T-helper 17 cell (primary cell): ENCODE results near the gene ZC3H13. TPM values are rescaled to one million over a fixed set of nuclear protein-coding genes. Genes with fewer than 3 reads are reported as not detected.

ENCODE experiments used
- ATAC-seq: fragments of 150-1000 bp; cut with Tn5 transposase; 2 replicates; pipeline ENCODE4 v1.10.0; 2021; ENCODE audit warnings: mild to moderate bottlenecking, moderate library complexity
- DNase-seq, 3 donors: peaks; one replicate each; pipeline versions ENCODE4 v3.0.0 to v3.0.0-alpha.2; 2020 to 2021
- H3K9me3 ChIP-seq: one replicate; pipeline ENCODE4 v1.7.0; 2013; ENCODE audit warnings: low read length, mild to moderate bottlenecking; ENCODE audit not compliant: control insufficient read depth, poor library complexity, severe bottlenecking
- H3K27ac Mint-ChIP-seq: one replicate; pipeline ENCODE4 v1.8.0; 2022; ENCODE audit warnings: mild to moderate bottlenecking, moderate library complexity, mixed read lengths
- H3K27me3 Mint-ChIP-seq: one replicate; pipeline ENCODE4 v1.8.0; 2022; ENCODE audit warnings: mixed read lengths
- H3K36me3 Mint-ChIP-seq: one replicate; pipeline ENCODE4 v1.8.0; 2022; ENCODE audit warnings: low read depth, mixed read lengths
- H3K4me1 Mint-ChIP-seq: one replicate; pipeline ENCODE4 v1.8.0; 2022; ENCODE audit warnings: mild to moderate bottlenecking, mixed read lengths
- H3K4me3 Mint-ChIP-seq: one replicate; pipeline ENCODE4 v1.8.0; 2022; ENCODE audit warnings: mild to moderate bottlenecking, moderate library complexity, mixed read lengths
- total RNA-seq, 4 donors: library from RNA in 2 of 4; stranded (reverse) in 2 of 4; gene quantifications; one replicate each; pipeline ENCODE4 v1.2.3 and lab custom pipeline; 2022 to 2026

Gene ZC3H13
- total RNA-seq, 2 donors from 2014 or later: 46.5 to 48.6 TPM

DNA sequence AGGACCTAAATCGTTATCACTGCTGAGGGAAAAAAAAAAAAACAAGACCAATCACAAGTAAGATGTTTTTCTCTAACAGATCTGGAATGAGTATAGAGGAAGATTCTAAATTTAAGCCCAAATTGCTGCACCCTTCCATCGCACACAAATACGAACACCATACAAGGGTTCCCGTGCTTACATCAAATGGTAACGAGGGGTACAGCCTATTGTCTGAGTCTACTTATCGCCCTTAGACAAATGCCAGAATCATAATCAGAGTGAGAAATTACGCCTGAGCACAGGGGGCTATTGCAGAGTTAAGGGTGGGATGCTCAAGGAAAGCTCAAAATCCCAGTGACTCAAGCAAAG, 603 bp downstream of the ZC3H13 start:
- ATAC-seq: peak; percentile 29
- Mint-ChIP-seq H3K4me3 (peak overlapping the region; percentile 95), H3K36me3 (no peaks in the 10 kb centered on the region), H3K27me3 (peaks cover 9% of the 10 kb centered on the region), H3K27ac (peak overlapping the region; percentile 99), H3K4me1 (peaks cover 21% of the 10 kb centered on the region)
- H3K9me3 ChIP-seq: no peaks in the 10 kb centered on the region
- DNase-seq: peak in 1 of 3 donors; percentile 5

- no peak for DNase-seq
- ATAC-seq: no peak
- H3K27ac Mint-ChIP-seq: no peak overlapping the region
- no peak overlapping the region for H3K4me3 Mint-ChIP-seq
- no peaks in the 10 kb centered on the region for H3K9me3 ChIP-seq
- peaks cover 21% of the 10 kb centered on the region for H3K4me1 Mint-ChIP-seq
- no peaks in the 10 kb centered on the region for H3K27me3 Mint-ChIP-seq
- H3K36me3 Mint-ChIP-seq: no peaks in the 10 kb centered on the region
Observed at GRCh38 chr13:46050771-46051170, 1.8 kb downstream of the ZC3H13 start.

DNA sequence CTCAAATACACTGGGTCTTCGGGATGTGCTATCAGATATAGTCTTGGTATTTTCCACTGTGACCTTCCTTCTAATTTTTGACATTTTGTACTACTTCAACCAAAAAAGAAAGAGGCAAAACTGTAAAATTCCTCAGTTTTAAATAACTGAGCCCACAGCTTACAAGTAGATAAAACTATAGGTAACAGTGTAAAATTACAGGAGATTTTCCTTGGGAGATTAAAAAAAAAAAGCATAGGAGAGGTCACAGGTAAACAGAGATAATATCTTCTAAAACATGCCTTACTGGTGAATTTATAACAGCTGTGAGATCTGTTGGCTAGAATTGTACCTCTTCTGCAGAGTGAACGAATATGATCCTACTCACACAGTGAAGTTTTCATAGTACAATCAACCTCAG, 7.1 kb downstream of the ZC3H13 start:
- ATAC-seq: no peak
- no peak overlapping the region for H3K27ac Mint-ChIP-seq
- H3K4me3 Mint-ChIP-seq: no peak overlapping the region
- no peak for DNase-seq
- H3K9me3 ChIP-seq: no peaks in the 10 kb centered on the region
- H3K36me3 Mint-ChIP-seq: peaks cover under 1% of the 10 kb centered on the region
- H3K27me3 Mint-ChIP-seq: no peaks in the 10 kb centered on the region
- H3K4me1 Mint-ChIP-seq: peaks cover 12% of the 10 kb centered on the region

GRCh38 chr13:46043647-46044046, 8.9 kb downstream of the ZC3H13 start:
- Mint-ChIP-seq H3K36me3 (peaks cover 2% of the 10 kb centered on the region), H3K4me1 (peaks cover 11% of the 10 kb centered on the region), H3K4me3 (no peak overlapping the region), H3K27me3 (no peaks in the 10 kb centered on the region), H3K27ac (no peak overlapping the region)
- no peaks in the 10 kb centered on the region for H3K9me3 ChIP-seq
- DNase-seq (no peak), ATAC-seq (no peak)

DNA sequence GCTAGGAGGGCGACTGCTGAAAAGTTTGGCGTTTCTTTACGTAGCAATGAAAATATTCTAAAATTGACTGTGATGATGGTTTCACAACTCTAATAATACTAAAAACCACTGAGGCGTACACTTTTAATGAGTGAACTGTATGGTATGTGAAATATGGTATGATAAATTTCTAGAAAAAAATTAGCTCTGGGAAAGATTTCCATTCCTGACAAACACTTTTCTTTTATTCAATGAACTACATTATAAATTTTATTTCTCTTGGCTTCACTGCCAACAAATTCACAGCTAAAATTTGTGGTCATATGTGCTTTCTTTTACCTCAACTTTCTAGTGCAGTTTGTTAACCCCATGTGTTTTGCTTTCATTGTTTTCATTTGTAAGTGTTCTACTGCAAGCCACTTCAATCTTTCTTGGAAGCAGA, 11.1 kb downstream of the ZC3H13 start:
- Mint-ChIP-seq H3K4me1 (peaks cover 14% of the 10 kb centered on the region), H3K27ac (no peak overlapping the region), H3K27me3 (no peaks in the 10 kb centered on the region), H3K36me3 (peaks cover 6% of the 10 kb centered on the region), H3K4me3 (no peak overlapping the region)
- DNase-seq (no peak), ATAC-seq (no peak)
- no peaks in the 10 kb centered on the region for H3K9me3 ChIP-seq

DNA sequence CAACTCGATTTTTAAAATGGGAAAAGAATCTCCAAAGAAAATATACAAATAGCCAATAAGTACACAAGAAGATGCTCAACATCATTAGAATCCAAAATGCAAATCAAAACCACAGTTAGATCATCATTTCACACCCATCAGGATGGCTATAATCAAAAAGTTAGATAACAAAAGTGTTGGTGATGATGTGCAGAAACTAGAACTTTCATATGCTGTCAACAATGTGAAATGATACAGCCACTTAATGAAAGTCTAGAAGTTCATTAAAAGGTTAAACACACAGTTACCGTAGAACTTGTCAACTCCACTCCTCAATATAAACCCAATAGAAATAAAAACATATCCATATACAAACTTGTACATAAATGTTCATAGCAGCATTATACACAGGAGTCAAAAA, 11.8 kb downstream of the ZC3H13 start:
- H3K27ac Mint-ChIP-seq: no peak overlapping the region
- H3K4me3 Mint-ChIP-seq: no peak overlapping the region
- ATAC-seq (no peak), DNase-seq (no peak)
- peaks cover 18% of the 10 kb centered on the region for H3K4me1 Mint-ChIP-seq
- H3K9me3 ChIP-seq: no peaks in the 10 kb centered on the region
- H3K36me3 Mint-ChIP-seq: peaks cover 8% of the 10 kb centered on the region
- H3K27me3 Mint-ChIP-seq: no peaks in the 10 kb centered on the region

DNA sequence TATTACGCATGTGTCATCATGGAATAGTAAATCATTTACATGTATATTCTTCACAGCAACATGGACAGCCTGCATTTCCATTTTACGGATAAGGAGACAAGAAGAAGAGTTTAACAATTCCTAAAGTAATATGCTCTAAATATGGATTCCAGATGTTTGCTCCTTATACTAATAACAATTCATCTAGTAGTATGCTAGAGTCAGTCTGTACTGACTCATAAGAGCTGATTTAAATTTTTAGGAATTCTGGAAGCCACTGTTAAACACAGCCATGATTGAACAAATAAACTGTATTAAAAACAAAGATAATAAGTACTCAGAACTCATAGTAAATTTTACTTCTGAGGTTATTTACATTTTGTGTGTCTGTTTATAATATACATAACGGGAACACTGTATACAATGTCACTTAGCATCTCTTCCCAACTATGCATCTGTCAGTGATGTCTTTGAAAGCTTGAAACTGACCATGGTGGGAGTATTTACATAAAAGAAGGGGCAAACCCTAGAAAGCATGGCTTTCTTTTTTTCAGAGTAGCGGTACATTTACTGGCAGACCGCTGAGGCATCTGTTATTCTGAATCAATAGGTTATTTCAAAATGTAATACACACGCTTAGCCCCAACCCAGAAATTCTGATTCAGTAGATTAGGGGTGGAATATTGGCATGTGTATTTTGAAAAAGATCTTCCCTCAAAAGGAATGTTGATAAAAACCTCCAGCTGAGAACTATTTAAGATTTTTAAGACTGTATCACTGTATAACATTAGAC, 12.9 kb downstream of the ZC3H13 start:
- H3K36me3 Mint-ChIP-seq: peaks cover 10% of the 10 kb centered on the region
- H3K27ac Mint-ChIP-seq: no peak overlapping the region
- no peaks in the 10 kb centered on the region for H3K9me3 ChIP-seq
- H3K4me3 Mint-ChIP-seq: no peak overlapping the region
- DNase-seq (no peak), ATAC-seq (no peak)
- no peaks in the 10 kb centered on the region for H3K27me3 Mint-ChIP-seq
- H3K4me1 Mint-ChIP-seq: peaks cover 18% of the 10 kb centered on the region

DNA sequence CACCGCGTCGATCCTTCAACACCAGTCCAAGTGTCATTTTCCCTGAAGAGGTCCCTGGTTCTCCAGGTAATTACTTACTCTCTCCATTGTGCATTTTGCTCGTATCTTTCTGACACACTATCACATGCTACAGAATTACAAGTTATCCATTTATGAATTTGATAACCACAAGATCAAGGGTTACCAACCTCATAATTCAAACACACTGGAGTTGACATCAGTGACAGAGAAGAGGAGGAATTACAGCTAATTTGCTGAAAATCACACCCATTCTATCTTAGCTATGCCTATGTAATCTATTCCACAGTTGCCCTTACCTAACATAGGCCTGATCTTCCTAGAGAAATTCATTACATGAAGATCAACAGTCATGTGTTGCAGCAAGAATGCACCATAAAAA, 14.2 kb downstream of the ZC3H13 start:
- no peaks in the 10 kb centered on the region for H3K27me3 Mint-ChIP-seq
- H3K36me3 Mint-ChIP-seq: peaks cover 13% of the 10 kb centered on the region
- no peak overlapping the region for H3K27ac Mint-ChIP-seq
- peaks cover 22% of the 10 kb centered on the region for H3K4me1 Mint-ChIP-seq
- no peak overlapping the region for H3K4me3 Mint-ChIP-seq
- ATAC-seq: no peak
- no peaks in the 10 kb centered on the region for H3K9me3 ChIP-seq
- no peak for DNase-seq

DNA sequence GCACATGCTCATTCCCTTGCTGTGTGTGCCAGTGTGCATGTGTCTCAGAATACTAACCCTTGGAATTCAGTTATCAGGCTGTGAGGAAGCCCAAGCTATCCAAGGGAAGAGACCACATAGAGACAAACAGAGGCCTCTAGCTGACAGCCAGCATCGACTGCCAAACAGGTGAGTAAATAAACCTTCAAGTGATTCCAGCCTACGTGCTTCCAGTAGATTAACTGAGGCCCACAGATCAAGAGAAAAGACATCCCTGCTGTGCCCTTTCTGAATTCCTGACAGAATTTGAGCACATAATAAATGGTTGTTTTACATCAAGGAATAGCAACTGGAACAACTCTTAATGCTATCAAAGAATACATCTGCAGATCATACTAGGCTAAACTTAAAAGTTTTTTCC, 17.5 kb downstream of the ZC3H13 start:
- DNase-seq: no peak
- H3K4me3 Mint-ChIP-seq: no peak overlapping the region
- H3K4me1 Mint-ChIP-seq: peaks cover 24% of the 10 kb centered on the region
- no peak overlapping the region for H3K27ac Mint-ChIP-seq
- H3K9me3 ChIP-seq: no peaks in the 10 kb centered on the region
- no peak for ATAC-seq
- H3K27me3 Mint-ChIP-seq: no peaks in the 10 kb centered on the region
- peaks cover 12% of the 10 kb centered on the region for H3K36me3 Mint-ChIP-seq

GRCh38 chr13:46032341-46032740, 20.2 kb downstream of the ZC3H13 start:
- DNase-seq (no peak), ATAC-seq (no peak)
- peaks cover 26% of the 10 kb centered on the region for H3K4me1 Mint-ChIP-seq
- H3K27ac Mint-ChIP-seq: no peak overlapping the region
- H3K4me3 Mint-ChIP-seq: no peak overlapping the region
- H3K36me3 Mint-ChIP-seq: peaks cover 12% of the 10 kb centered on the region
- H3K27me3 Mint-ChIP-seq: no peaks in the 10 kb centered on the region
- no peaks in the 10 kb centered on the region for H3K9me3 ChIP-seq

DNA sequence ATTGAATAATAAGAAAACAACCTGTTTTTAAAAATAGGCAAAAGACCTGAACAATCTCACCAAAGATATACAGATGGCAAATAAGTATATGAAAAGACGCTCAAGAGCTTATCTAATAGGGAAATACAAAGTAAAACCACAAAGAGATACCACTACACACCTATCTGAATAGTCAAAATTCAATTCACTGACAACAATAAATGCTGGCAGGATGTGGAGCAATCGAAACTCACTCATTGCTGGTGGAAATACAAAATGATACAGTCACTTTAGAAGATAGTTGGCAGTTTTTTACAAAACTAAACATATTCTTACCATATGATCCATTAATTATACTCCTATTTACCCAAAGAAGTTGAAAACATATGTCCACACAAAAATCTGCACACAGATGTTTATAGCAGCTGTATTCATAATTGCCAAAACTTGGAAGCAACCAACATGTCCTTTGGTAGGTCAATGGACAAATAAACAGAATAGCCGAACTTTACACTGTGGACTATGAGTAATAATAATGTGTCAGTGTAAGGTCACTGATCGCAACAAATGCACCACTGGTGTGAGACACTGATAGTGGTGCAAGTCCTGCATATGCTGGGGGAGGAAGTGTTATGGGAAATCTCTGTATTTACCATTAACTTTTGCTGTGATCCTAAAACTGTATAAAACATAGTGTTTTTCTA, 20.8 kb downstream of the ZC3H13 start:
- no peak overlapping the region for H3K27ac Mint-ChIP-seq
- no peak overlapping the region for H3K4me3 Mint-ChIP-seq
- H3K36me3 Mint-ChIP-seq: peaks cover 12% of the 10 kb centered on the region
- peaks cover 26% of the 10 kb centered on the region for H3K4me1 Mint-ChIP-seq
- DNase-seq: no peak
- H3K9me3 ChIP-seq: no peaks in the 10 kb centered on the region
- no peaks in the 10 kb centered on the region for H3K27me3 Mint-ChIP-seq
- ATAC-seq: no peak

- Mint-ChIP-seq H3K4me1 (peaks cover 20% of the 10 kb centered on the region), H3K27me3 (no peaks in the 10 kb centered on the region), H3K36me3 (peaks cover 5% of the 10 kb centered on the region), H3K27ac (no peak overlapping the region), H3K4me3 (no peak overlapping the region)
- H3K9me3 ChIP-seq: no peaks in the 10 kb centered on the region
- DNase-seq: no peak
- no peak for ATAC-seq
Observed at GRCh38 chr13:46025157-46025556, 27.4 kb downstream of the ZC3H13 start.

DNA sequence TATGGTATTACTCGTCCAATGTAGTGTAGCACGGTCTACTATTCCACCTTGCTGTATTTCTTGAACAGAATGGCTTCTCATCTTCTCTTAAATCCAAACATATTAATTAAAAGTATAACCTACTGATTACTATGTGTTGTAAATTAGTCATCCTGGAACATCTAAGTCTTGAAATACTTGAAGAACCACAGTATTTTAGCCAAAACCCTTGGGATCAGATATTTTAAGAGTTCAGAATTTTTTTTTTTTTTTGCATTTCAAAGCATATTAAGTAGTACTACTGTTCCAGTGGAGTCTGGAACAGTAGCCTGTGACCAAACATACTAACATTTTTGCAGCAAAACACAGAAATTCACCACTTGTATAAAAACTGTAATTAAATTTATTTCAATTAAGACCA, 30.1 kb downstream of the ZC3H13 start:
- H3K36me3 Mint-ChIP-seq: peaks cover 8% of the 10 kb centered on the region
- H3K4me3 Mint-ChIP-seq: no peak overlapping the region
- H3K9me3 ChIP-seq: no peaks in the 10 kb centered on the region
- DNase-seq (no peak), ATAC-seq (no peak)
- H3K4me1 Mint-ChIP-seq: peaks cover 15% of the 10 kb centered on the region
- H3K27ac Mint-ChIP-seq: no peak overlapping the region
- no peaks in the 10 kb centered on the region for H3K27me3 Mint-ChIP-seq

DNA sequence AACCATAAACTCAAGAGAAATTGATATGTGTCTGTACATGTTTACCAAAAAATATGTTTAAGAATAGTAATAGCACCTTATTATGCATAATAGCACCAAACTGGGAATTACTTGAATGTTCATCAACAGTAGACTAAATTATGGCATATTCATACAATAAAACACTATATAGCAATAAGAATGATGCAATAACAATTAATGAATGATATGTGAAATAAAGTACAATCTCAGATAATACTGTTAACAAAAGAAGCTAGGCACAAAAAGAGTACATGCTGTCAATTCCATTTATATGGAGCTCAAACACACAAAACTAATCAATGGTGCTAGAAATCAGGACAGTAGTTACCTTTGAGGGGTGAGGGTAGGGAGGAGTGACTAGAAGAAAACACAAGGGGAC, 36.3 kb downstream of the ZC3H13 start:
- peaks cover 19% of the 10 kb centered on the region for H3K36me3 Mint-ChIP-seq
- H3K4me1 Mint-ChIP-seq: peaks cover 15% of the 10 kb centered on the region
- H3K27ac Mint-ChIP-seq: no peak overlapping the region
- DNase-seq: no peak
- H3K27me3 Mint-ChIP-seq: no peaks in the 10 kb centered on the region
- no peaks in the 10 kb centered on the region for H3K9me3 ChIP-seq
- ATAC-seq: no peak
- no peak overlapping the region for H3K4me3 Mint-ChIP-seq
